KBM-7 (cell line): ENCODE data around the gene ABAT.
"Not testable (repeated sequence)": the region's sequence is repeated elsewhere in the genome, so short reads cannot be mapped to it uniquely, and the experiment has no call there.

Source experiments
- DNase-seq: peaks from one replicate; pipeline ENCODE4 v3.0.0-alpha.2; 2015
- in situ Hi-C: fragments of 300-500 bp; cut with MboI; formaldehyde crosslinking; loops from 2 replicates; pipeline ENCODE4 v1.14.3; 2020; ENCODE audit warnings: low sequenced_read_pairs, low pct_unique_long_range_greater_than_20kb, mixed read lengths

ABAT gene

GRCh38 chr16:8729779-8730334 lies 55.4 kb downstream of the ABAT start:
- peak; percentile 41 for DNase-seq
- in situ Hi-C loops: no loop called here

GRCh38 chr16:8730335-8730915 lies 56.0 kb downstream of the ABAT start:
- no peak for DNase-seq
- in situ Hi-C loops: no loop called here

- no peak for DNase-seq
- in situ Hi-C loops: no loop called here
These were observed 59.6 kb downstream of the ABAT start for GRCh38 chr16:8733849-8734540.

- no peak for DNase-seq
- in situ Hi-C loops: no loop called here
These were observed 61.2 kb downstream of the ABAT start for GRCh38 chr16:8735574-8735973.

- no peak for DNase-seq
- in situ Hi-C loops: no loop called here
These were observed 61.8 kb downstream of the ABAT start for GRCh38 chr16:8736123-8736668.

GRCh38 chr16:8739151-8739550 lies 64.7 kb downstream of the ABAT start:
- DNase-seq: no peak
- in situ Hi-C loops: no loop called here

GRCh38 chr16:8739989-8740704 lies 65.7 kb downstream of the ABAT start:
- in situ Hi-C loops: no loop called here
- DNase-seq: no peak

GRCh38 chr16:8740775-8741355 lies 66.4 kb downstream of the ABAT start:
- no peak for DNase-seq
- in situ Hi-C loops: no loop called here

GRCh38 chr16:8741636-8742035 lies 67.2 kb downstream of the ABAT start:
- no peak for DNase-seq
- in situ Hi-C loops: no loop called here

GRCh38 chr16:8742068-8742467 lies 67.7 kb downstream of the ABAT start:
- DNase-seq: no peak
- in situ Hi-C loops: no loop called here

GRCh38 chr16:8748944-8749343 lies 74.5 kb downstream of the ABAT start:
- peak; percentile 48 for DNase-seq
- in situ Hi-C loops: not testable (repeated sequence)

GRCh38 chr16:8751481-8752311 lies 77.3 kb downstream of the ABAT start:
- in situ Hi-C loops: no loop called here
- DNase-seq: no peak

- no peak for DNase-seq
- in situ Hi-C loops: no loop called here
These were observed 78.3 kb downstream of the ABAT start for GRCh38 chr16:8752706-8753105.

GRCh38 chr16:8753416-8754054 lies 79.1 kb downstream of the ABAT start:
- no peak for DNase-seq
- in situ Hi-C loops: no loop called here

- DNase-seq: no peak
- in situ Hi-C loops: no loop called here
These were observed 82.3 kb downstream of the ABAT start for GRCh38 chr16:8756755-8757154.

- in situ Hi-C loops: no loop called here
- DNase-seq: no peak
These were observed 83.6 kb downstream of the ABAT start for GRCh38 chr16:8758022-8758421.

- in situ Hi-C loops: no loop called here
- DNase-seq: peak; percentile 29
These were observed 85.6 kb downstream of the ABAT start for GRCh38 chr16:8760021-8760420.

GRCh38 chr16:8761078-8761477 lies 86.7 kb downstream of the ABAT start:
- in situ Hi-C loops: no loop called here

More at GRCh38 chr16:8761078-8761477, 86.7 kb downstream of the ABAT start:
- no peak for DNase-seq
